HG03064 (cell line): ENCODE data around the gene PIM3.
A peak's percentile ranks its signal among the peaks of the same experiment; 100 is the strongest.

Experiments used
- ATAC-seq: cut with Tn5 transposase; IDR thresholded peaks from one replicate; pipeline ENCODE4 v1.9.1; 2021; ENCODE audit warnings: low read depth; ENCODE audit not compliant: unreplicated experiment

The PIM3 gene

DNA sequence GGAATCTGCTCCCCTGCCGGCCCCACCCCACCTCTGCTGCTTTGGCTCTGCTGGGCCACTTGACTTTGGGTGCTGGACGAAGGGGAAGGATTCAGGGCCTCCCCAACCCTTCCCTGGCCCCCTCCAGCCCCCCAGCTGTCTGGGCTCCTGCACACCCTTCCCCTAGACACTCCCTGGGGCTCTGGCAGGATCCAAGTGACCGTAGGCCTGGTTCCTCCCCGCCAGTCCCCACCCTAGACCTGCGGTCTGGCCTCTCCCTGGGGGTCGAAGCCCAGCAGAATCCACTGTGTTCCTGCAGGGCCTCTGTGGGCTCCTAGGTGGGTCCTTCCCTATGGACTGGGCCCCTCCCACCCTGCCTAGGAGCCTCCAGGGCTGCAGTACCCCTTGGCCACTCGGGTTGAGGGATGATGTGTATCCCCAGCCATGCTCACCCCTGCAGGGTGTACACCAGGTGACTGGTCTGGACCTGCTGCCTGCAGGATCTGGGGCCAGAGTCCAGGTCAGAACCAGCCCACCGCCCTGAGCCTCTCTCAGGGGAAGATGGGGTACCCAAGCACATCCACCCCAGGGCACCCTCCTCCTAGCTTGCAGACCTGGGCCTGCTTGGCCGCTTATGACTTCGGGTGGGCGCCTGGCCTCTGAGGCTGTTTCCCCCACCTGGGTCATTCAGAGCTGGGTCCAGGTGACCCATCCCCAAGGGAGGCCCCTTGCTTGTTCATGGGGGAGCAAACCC lies 5.6 kb downstream of the PIM3 start:
- ATAC-seq = no peak

DNA sequence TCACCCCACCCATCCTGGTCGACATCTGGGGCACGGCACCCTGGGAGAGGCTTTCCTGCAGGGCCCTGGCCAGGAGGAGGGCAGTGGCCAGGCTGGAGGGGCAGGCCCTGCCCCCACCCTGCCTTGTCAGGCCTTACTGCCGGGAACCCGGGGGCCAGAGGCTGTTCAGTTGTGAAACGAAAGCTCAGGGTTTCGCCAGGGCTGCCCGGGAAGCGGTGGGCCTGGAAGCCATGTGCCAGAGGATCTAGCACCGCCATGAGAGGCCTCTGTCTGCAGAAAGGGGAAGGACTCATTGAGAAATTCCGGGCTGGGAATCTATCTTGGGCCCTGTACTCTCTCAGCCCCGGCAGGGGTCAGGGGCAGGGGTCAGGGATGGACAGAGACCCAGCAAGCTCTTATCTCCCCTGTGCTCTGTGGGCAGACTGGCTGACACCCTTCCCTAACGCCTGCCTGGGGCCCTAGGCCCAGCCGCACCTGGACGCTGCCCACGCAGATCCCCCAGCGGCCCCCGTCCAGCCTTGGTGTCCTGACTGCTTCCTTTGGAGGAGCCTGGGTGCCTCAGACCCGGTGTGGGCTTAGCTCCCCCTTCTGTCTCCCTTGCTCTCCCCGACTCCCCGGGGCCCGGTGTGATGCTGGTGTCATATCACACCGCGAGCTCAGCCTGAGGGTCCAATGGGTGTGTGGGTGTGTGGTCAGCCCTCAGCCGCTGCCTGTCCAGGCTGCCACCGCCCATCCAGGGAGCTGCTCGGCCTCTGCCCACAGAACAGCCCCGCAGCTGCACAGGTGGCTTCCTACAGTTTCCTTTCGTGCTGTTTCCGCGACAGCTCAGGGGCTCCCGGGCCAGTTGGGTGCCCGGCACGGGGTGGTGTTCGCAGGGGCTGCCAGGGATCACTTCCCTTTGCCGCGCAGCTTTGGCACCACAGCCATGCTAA lies 6.5 kb downstream of the PIM3 start:
- no peak for ATAC-seq

DNA sequence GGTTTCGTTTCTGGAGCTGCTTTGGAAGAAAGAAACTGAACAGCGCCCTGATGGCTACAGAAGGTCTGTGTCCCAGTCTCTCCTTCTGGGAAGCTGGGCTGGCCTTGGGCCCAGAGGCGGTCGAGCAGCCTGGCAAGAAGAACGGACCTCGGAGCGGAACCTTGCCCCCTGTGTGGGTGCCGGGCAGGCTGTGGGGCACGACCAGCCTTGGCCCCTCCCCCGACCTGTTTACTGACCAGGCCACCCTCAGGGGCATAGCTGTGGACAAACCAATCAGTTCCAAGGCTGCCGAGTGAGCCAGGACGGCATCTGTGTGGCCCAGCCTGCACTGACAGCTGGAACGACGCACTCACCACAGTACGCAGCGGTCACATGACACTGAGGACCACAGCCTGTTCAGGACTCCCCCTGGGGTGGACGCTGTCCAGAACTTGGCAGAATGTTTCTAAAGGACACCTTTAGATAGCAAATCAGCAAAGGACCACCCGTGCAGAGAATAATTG lies 7.2 kb downstream of the PIM3 start:
- no peak for ATAC-seq

DNA sequence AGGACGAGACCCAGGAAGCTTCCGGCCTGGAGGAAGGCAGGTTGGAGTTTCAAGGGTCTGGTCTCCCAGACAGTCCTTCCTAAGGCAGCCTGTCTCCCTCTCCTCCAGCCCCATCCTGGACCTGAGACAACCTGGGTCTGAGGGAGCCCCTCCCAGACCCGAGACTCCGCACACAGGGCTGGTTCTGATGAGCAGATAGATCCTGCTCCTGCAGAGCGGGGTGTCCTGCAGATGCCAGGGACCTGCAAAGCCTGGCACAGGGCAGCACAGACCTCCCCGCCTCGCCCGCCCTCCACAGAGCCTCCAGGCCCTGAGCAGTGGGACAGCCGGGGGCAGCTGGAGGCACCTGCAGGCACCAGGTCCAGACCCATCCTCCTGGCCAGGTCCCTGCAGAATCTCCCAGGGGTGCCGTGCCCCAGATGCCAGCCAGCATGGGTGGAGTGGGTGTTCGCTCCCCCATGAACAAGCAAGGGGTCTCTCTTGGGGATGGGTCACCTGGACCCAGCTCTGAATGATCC lies 7.8 kb downstream of the PIM3 start:
- ATAC-seq = no peak

DNA sequence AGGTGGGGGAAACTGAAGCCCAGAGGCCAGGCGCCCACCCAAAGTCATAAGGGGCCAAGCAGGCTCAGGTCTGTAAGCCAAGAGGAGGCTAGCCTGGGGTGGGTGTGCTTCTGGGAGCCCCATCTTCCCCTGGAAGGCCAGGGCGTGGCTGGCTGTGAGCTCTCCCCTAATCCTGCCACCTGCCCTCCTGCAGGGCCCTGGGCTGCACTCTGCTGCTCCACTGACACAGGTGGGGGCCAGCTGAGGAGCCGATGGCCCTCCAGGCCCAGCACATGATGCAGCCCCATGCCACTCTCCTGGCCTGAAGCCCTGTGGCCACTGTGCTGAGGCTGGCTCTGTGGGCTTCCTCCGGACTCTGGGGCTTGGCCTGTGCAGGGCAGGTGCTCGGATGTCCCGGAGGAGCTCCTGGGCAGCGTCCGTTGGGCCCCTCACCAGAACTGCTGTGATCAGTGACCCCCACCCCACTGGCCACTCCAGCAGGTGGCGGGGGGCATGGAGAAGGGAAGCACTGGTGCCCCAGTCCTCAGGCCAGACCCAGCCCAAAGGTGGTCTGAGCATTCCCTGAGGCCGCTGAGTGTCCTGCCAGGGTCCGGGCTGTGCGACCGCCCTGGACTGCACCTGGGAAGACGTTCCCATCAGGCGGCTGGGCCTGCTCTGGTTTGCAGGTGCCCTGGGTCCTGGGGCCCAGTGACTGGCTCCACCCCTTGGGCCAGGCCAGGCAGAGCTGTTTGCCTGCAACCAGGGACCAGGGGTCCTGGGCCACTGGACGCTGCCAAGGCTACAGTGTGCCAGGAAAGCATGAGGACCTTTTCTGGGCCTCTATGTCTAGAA lies 8.5 kb downstream of the PIM3 start:
- ATAC-seq = no peak

DNA sequence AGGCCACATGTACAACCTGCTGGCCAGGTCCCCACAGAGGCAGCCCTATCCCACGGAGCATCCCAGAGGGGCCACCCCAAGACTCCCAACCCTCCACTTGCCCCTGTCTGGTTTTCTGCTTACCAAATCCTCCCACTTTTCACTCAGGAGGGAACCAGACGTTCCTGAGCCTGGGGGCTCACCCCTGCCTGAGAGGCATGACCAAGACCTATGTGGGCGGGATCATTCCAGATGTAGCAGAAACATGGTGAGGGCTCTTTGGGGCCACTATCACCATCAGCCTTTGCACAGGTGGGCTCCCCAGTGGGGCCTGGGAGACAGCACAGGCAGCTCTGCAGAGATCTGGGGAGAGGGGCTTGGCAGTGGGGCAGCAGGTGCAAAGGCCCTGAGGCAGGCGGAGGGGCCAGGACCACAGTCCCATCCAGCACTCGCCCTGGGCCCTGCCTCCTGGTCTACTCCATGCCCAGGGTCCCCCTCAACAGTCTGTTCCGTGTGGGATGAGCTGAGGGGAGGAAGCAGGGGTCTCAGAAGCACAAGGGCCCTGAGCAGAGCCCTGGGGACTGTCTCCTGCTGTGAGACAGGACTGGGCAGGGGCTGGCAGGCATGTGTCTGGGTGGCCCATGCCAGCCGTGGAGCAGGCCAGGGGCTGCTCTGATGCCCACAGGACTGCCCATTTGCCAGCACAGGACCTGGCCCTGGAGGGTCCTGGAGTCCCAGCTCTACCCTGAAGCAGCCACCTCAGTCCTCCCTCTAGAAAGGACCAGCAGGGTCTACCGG lies 9.4 kb downstream of the PIM3 start:
- no peak for ATAC-seq

DNA sequence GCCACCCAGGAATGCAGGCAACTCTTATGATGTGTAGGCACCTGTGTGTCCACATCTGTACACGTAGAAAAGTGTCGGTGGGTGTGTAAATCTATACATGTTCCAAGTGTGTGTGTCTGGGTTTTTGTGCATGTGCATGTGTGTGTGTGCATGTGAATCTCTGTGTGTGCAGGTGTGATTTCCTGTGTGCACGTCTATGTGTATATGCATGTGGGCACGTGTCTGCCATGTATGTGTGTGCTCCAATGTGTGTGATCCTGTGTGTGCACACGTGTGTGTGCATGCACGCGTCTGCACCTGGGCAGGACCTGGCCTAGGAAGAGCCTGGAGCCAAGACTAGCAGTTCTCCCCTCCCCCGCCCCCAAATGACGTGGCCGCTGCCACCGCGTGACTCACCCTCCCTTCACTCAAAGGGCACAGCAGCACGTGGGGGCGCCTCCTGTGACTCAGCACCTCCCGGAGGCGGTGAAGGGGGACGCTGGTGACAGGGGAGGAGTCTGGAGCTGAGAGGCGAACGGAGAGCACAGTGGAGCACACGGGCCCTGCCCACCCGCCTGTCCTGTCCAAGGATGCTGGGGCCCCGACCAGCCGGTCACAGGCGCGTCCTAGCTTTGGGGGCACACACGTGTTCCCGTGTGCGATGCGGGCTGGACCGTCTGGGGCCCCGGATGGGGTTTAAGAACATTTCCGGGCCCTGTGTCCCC lies 10.1 kb downstream of the PIM3 start:
- peak; percentile 45 for ATAC-seq

DNA sequence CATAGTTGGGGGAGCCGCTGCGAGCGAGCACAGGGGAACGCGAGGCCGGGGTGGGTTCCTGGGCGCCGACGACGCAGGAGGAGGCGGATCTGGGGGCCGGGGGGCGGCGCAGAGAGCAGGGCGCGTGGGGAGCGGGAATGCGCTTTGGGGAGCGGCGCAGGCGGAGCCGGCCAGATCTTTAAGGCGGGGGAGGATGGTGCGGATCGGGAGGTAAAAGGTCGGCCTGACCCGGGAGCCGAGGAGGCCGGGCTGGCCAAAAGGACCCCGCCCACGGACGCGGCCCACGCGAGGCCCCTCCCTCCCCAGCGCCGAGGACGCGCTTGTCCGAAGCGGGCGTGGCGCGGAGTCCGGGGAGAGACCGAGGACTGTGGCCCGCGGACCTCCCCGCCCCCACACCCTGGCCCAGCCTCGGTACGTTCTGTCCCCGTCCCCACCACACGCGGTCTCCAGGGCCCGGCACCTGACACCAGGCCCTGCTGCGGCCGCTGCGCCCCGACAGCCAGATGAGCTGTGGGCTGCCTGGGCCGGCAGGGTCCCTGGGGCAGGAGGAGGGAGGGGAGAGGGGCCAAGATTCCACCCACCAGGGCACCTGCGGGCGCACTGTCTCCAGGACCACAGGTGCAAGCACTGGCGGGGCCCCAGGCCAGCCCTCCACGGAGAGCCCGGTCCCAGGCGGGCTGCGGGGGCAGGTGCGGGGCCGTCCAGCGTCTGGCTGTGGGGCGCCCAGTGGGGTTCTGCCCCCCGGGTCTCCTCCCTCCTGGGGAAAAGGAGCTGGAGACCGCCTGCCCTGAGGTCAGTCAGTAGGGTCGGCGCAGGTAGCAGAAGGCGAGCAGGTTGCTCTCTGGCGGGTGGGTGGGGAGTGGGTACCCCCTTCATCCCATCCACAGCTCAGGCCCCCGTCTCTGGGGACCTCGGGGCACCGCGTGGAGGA lies 10.9 kb downstream of the PIM3 start:
- peak; percentile 23 for ATAC-seq

DNA sequence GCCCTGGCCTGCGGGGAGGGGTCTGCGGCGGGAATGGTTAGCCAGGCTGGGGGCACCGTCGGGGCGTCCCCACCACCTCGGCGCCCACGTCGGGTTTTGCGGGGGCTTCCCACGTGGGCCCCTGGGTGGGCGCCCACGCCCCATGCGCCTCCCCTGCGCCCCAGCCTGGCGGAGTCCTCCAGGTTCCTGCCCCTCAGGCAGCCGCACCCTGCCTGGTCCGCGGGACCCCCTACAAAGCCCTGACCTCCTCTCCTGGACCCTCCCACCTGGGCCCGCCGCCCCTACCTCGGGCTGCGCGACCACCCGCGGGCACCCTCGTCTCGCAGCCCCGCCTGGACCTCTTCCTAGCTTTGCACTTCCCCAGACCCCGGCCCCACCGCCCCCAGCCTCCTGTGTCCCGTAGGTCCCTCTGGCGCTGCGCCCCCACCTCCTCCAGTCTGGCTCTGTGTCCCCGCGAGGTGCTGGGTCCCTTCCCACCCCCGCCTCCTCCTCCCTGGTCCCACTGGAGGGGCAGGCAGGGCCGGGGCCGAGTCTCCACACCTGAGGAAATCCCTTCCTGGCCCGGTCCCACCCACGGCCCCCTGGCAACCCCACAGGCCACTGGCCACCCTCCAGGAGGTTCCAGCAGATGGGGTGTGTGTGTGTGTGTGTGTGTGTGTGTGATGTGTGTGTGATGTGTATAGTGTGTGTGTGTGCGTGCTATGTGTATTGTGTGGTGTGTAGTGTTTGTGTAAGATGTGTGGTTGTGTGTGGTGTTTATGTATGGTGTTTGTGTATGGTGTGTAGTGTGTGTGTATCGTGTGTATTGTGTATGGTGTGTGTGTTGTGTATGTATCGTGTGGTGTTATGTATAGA lies 11.8 kb downstream of the PIM3 start:
- no peak for ATAC-seq

DNA sequence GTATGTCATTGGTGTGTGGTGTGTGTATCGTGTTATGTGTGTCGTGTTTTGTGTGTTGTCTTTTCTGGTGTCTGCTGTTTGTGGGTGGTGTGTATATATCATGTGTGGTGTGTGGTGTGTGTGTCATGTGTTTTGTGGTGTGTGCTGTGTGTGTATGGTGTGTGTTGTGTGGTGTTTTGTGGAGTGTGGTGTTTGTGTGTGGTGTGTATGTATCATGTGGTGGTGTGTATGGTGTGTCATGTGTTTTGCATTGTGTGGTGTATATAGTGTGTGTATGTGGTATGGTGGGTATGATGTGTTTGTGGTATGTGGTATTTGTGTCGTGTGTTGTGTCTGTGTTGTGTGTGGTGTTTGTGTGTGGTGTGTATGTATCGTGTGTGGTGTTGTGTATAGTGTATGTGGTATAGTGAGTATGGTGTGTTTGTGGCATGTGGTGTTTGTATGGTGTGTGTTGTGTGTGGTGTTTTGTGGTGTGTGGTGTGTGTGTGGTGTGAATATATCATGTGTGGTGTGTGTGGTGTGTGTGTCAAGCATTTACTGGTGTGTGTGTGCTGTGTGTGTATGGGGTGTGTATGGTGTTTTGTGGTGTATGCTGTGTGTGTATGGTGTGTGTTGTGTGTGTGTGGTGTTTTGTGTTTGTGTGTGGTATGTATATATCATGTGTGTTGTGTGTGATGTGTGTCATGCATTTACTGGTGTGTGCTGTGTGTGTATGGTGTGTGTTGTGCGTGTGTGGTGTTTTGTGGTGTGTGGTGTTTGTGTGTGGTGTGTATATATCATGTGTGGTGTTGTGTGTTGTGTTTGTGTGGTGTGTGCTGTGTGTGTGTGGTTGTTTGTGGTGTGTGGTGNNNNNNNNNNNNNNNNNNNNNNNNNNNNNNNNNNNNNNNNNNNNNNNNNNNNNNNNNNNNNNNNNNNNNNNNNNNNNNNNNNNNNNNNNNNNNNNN lies 12.7 kb downstream of the PIM3 start:
- no peak for ATAC-seq

DNA sequence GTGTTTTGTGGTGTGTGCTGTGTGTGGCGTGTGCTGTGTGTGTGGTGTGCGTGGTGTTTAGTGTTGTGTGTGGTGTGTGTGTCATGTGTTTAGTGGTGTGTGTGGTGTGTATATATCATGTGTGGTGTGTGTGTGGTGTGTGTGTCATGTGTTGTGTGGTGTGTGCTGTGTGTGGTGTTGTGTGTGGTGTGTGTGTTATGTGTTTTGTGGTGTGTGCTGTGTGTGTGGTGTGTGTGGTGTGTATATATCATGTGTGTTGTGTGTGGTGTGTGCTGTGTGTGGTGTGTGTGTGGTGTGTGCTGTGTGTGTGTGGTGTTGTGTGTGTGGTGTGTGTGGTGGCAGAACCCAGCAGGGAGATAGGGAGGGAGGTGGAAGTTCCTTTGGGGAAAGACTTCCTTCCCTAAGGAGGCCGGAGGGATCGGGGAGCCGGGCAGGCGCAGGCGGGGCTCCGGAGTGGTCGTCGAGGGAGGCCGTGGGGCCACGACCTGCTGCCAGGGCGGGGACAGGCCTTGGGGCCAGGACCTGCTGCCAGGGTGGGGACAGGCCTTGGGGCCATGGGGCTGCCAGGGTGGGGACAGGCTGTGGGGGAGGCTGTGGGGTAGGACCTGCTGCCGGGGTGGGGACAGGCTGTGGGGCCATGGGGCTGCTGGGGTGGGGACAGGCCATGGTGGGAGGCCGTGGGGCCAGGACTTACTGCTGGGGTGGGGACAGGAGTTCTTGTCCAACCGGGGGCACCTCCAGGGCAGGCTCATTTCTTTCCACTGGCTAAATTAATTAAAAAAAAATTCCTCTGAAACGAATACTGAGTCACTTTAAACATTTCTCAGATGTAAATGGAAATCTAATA lies 15.2 kb downstream of the PIM3 start:
- no peak for ATAC-seq

DNA sequence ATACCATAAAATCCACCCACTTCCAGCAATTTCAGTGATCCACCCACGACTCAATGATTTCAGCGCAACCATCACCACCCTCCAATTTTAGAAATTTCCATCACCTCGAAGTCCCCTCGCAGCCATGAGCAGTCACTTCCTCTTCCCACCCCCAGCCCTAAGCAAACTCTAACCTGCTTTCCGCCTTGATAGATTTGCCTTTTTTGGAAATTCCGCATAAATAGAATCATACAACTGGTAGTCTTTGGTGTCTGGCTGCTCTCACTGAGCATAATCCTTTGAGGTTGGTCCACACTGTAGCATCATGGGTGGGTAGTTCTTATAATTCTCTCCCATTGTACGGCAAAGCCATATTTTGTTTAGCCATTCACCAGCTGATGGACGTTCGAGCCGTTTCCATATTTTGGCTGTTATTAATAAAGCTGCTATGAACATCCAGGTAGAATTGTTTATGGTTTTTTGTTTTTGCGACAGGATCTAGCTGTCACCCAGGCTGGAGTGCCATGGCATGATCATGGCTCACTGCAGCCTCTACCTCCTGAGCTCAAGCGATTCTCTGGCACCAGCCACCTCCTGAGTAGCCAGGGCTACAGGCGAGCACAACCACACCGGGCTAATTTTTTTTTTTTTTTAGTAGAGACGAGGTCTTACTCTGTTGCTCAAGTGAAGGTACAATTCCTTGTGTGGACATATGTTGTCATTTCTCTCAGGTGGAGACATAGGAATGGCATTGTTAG lies 16.0 kb downstream of the PIM3 start:
- ATAC-seq = no peak

DNA sequence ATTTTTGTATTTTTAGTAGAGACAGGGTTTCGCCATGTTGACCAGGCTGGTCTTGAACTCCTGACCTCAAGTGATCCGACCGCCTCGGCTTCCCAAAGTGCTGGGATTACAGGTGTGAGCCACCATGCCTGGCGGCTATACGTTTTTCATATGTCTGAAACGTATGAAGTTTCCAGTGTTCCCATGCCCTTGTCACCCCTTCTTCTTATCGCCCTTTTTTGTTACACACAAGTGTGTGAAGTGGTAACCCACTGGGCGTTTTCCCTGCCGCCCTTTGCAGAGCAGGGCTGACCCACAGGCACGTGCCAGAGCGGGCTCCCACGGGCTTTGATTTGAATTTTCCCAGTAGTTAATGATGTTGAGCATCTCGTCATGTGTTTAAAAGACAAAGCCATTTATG lies 17.0 kb downstream of the PIM3 start:
- ATAC-seq = no peak

DNA sequence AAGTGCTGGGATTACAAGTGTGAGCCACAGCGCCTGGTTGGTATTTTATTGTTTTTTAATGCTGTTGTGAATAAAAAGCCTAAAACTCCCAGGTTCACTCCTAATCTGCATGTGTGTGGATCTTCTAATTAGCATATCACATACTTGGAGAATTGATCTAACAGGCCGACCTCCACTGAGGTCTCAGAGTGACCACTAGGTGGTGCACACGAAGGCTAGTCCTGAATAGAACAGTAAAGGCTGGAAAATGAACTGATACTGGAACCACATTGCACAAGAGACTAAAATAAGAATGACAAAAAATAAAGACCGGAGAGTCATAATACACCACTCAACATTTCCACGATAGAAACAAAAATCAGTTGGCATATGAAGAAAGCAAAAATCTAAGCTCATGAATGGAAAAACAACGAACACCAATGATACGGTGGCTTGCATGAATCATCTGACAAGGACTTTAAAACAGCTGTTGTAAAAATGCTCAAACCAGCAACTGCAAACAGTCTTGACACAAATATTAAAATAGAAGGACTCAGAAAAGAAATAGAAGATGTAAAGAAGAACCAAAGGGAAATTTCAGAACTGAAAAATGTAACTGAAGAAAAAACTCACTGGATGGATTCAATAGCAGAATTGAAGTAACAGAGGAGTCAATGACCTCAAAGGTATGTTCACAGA lies 19.2 kb downstream of the PIM3 start:
- no peak for ATAC-seq
